ENCODE results near the gene SLC9A3.
A peak's percentile ranks its signal among the peaks of the same experiment; 100 is the strongest.

SLC9A3 gene

DNA sequence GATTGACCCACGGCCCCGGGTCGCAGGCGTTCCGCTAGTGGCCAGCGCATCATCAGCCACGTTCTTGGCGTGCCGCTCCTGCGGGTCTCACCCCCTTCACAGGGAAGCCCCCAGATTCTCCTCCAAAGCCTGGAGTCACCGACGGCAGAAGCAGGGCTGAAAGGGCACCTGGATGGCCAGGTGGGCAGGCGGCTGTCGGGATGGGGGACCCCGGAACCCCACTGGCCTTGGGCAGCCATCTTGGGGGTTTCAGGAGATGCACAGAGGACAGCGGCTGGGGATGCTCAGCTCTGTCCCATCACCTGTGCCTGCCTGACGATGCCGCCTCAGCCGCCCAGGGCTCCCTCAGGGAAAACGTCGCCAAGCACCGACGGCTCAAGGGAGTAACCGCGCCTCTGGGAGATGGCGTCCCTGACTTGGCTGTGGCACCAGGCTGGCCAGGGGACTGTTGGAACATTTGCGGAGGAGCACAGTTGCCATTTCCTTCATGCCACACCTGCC is 14.1 kb upstream of the SLC9A3 start:
- no peak for DNase-seq

DNA sequence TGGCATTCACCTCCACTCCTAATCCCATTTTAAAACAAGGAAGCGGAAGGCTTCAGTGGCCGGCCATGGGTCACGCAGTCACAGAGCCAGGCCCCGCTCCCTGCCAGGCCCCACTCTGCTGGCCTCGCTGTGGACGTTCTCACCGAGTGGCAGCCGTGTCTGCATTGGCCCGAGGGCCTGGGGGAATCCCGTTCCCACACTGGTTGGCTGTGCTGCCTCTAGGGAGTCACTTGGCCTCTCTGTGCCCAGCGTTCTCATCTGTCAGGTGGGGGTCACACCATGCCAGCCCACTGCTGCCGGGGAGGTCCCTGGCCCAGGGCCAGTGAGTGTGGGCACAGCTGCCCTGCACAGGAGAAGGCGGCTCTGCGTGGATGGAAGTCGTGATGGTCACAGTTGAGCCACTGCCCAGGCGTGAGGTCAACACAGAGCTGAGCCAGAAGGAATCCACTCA is 13.4 kb upstream of the SLC9A3 start:
- no peak for DNase-seq

DNA sequence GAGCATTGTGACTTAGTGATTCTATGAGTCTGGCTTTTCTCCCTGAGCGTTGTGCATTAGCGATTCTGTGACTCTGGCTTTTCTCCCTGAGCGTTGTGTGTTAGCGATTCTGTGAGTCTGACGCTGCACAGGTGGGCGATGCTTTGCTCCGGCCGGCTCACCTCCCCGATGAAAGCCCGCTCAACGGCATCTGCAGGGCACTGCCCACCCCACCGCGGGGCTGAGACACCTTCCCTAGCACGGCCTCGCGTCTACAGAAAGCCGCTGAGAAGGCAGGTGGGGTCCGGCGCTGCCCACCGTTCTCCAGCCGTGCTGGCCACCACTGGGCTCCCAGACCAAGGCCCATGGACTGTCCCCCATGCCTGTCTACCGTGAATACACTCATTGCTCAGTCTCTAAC is 12.8 kb upstream of the SLC9A3 start:
- no peak for DNase-seq

DNA sequence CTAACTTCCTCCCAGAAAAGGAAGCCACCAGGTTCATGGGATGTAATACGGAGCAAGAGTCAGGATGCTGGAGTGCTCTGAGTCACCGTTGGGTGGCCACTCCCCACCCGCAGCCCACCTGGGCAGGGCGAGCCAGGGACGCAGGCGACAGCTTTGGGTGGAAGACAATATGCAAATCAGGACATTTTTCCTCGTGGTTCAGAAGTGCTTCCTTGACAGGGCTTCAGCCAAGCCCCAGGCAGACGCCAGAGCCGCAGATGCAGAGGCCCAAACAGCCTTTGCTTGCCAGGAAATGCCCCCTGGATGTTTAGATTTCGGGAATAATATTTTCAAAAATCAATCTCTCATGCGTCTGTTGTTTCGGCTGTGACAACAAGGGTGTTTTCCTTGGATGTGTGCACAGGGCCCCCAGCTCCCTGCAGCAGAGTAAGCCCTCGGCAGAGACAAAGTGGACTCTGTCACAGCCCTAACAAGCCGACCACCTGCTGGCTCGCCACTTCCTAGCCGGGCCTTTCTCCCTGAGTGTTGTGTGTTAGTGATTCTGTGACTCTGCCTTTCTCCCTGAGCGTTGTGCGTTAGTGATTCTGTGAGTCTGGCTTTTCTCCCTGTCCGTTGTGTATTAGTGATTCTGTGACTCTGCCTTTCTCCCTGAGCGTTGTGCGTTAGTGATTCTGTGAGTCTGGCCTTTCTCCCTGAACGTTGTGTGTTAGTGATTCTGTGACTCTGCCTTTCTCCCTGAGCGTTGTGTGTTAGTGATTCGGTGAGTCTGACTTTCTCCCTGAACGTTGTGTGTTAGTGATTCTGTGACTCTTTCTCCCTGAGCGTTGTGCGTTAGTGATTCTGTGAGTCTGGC is 11.8 kb upstream of the SLC9A3 start:
- no peak for DNase-seq

DNA sequence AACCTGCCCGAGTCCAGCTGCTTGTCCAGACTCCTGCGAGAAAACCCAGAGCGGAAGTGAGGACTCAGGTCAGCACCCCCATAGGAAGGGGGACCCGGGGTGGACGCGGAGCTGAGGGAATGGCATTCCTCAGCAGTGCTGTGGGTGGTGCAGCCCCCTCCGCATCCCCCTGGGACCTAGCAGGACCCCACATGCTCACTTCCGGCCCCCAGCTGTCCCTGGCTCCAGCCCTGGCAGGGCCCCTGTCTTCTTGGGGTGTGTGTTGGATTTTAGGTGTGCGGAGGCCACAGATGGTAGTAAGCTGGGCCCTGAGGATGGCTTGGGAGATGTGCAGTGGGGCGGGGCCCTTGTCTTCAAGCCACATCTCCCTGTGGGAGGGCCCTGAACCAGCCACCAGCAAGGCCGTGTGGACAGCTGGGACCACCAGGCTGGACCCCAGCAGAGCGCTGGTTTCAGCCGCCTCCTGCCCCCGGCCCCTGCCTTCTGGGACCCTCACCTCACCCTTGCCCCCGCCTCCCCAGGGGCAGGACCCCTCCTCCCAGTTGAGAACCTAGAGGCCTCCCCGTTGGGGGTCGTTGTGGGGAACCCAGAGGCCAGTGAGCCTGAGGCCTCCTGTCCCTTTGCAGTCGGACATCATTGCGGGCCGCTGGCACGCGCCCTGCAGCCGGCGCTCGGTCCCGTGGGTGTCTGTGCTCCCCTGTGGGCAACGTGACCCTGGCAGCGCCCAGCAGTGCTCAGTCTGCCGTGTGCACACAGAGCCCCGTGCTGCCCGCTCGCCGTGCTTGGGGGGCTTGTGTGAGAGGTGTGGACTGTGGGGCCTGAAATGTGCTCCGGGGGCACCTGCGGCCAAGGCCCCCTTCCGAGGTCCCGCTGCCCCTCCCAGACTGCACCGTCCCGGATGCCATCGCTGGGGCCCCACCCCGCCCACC is 10.8 kb upstream of the SLC9A3 start:
- no peak for DNase-seq

DNA sequence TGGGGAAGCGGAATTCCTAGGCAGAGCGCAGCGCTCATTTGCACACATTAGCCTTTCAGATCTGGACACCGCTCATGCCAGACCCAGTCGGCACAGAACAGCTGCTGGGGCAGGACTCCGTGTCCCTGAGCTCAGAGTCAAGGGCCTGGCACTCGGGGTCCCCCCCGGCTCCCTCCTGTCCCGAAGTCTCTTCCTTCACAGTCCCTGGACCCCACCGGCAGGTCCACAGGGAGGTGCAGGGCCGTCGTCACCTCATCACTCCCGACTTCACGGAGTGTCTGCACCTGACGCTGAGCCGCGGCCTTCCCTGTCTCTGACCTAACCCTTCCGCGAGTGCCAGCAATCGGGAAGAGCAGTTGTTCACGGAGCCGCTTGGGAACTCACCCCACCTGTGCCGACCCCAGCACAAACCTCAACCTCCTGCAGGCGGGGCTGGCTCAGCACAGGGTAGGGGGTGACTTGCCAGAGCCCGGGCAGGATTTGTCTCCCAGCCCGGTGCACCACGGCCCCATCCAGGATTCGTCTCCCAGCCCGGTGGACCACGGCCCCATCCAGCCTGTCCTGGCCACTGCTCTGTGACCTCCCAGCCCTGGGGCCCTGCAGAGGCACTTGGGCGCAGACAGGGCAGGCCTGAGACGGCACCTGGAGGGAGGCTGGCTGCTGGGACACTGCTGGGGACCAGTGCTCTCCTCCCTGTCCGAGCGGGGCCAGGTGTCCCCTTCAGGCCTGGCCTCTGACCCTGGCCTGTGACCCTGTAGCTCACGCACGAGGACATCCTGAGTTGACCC is 9.9 kb upstream of the SLC9A3 start:
- no peak for DNase-seq

DNA sequence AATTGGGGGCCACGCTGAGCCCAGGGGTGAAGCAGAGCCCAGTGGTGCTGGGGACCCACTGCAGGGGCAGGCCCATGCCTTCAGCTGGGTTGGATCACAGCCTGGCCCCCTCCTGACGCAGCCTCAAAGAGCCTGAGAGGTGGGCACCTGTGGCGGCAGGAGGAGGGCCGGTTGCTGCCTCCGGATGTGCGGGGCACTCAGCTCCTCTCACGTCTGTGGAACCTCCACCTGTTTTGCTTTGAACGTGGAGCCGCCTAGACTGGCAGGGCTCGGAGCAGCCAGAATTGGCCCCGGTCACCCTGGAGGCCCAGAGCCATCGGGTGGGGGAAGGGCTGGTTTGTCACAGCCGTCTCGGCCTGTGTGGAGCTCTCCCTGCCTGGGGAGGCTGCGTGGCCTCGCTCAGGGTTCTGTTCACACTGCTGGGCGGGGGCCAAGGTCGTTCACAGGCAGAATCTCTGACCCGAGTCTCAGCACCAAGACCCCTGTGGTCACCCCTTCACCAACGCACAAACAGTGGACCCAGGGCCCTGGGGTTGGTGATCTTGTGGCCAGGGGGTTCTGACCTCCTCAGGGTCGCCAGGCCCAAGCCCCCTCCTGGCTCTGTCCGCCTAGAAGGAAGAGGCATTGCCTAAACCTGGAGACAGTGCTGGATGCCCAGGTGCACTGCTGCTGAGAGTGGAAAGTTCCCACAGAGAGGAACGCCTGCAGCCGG is 9.2 kb upstream of the SLC9A3 start:
- no peak for DNase-seq

DNA sequence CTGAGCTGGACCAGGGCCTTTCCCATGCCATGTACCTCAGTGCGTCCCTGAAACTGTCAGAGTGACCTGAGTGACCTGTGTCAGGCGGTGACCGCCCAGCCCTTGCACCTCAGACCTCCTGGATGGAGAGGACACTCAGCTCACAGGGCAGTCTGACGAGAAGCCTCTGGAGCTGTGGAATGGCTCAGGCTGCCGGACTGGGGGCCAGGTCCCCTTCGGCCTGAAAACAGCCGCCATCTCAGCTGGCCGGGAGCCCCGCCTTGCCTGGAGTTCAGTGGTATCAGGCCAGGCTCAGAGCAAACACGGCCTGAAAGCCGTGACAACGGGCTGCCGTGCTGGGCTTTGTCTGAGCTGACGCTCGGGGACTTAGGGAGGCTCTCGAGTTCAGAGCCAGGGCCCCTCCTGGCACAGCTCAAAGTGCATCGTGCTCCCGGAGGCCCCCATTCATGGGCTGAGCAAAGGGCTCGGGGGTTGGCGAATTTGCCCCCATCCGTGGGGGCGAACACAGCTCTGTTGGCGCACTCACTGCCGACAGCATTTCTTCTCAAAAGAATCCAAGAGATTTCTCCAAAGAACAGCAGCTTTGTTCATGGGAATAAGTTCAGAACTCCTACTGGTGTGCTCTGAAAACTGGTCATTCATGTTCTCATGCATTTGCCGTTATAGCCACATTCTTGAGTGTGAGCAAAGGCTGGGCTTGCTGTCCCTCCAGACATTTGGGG is 8.4 kb upstream of the SLC9A3 start:
- DNase-seq = no peak

DNA sequence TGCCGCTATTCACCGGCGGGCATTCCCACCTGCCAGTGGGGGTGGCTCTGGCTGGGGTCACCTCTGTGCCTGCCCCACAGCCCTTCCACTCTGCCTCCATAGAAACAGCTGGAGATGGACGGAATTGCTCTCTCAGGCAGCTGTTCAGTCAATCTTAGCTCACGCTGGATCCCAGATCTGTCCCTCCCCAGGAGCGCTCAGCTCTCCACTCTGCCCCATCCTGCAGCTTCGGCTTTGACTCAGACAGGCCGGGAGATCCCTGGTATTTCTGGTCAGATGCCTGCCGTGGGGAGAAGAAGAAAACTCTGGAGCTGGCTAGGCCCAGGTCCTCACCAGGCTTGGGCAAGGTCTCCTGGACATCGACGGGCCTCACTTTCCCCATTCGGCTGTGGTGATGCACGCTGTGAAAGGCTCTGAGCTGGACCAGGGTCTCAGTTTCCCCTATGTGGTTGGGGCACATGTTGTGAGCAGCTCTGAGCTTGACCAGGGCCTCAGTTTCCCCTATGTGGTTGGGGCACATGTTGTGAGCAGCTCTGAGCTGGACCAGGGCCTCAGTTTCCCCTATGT is 7.6 kb upstream of the SLC9A3 start:
- no peak for DNase-seq

DNA sequence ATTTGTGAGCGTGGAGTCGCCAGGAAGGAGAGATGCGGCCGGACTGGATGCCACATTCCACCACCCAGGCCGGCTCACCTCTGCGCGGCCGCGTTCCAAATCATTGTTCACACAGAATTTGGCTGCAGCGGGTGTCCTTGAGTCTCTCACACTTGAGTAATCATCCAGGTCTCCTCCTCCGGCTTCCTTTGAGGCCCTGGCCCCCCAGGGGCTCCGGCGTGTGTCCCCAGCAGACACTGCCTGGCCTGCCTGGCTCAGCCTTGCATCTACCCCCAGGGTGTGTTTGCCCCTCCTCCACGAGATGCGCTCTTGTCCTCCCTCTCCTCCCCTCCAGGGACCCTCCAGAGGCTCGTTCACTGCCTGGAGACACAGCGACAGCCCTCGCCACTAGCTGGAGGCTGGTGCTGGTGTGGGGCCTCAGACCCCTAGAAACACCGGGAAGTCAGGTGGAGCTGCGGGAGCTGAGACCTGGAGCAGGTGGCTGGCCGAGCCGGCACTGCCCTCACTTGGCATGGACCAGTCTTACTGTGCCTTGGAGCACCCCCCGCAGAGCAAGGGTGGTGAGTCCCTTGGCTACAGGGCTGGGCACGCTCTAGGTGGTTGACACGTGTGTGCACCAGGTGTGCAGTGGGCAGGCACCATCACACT is 7.0 kb upstream of the SLC9A3 start:
- no peak for DNase-seq

DNA sequence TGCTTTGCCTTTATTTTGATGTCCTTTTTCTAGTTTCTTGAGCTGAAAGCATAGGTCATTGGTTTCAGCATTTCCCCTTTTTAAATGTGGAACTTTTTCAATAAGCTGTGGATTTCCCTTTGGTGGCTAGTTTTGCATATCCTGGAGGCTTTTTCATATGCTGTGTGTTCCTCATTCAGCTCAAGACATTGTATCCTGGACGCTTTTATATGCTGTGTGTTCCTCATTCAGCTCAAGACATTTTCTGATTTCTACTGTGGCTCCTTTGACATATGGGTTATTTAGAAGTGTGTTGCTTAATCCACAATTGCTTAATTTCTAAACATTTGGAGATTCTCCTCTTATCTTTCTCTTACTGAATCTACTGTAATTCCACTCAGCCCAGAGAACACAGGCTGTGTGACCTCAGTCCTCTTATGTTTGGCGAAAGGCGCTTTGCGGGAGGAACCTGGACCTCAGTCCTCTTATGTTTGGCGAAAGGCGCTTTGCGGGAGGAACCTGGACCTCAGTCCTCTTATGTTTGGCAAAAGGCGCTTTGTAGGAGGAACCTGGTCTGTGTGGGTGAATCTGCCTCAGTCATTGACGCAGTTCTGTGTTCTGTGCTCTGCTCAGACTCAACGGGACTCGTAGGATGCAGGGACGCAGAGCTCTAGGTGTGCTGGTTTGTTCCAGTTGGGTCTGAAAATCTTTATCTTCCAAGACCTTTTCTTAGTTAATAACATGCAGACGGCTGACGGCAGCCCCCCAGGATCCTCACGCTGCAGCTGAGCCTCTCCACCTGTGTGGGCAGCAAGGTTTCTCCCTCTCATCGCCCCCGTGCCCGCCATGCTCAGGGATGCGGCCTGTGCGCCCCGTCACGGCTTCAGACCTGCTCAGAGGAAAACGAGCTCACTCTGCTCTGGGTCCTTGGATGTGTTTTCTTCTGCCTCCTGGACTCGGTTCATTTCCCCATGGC is 6.0 kb upstream of the SLC9A3 start:
- no peak for DNase-seq

DNA sequence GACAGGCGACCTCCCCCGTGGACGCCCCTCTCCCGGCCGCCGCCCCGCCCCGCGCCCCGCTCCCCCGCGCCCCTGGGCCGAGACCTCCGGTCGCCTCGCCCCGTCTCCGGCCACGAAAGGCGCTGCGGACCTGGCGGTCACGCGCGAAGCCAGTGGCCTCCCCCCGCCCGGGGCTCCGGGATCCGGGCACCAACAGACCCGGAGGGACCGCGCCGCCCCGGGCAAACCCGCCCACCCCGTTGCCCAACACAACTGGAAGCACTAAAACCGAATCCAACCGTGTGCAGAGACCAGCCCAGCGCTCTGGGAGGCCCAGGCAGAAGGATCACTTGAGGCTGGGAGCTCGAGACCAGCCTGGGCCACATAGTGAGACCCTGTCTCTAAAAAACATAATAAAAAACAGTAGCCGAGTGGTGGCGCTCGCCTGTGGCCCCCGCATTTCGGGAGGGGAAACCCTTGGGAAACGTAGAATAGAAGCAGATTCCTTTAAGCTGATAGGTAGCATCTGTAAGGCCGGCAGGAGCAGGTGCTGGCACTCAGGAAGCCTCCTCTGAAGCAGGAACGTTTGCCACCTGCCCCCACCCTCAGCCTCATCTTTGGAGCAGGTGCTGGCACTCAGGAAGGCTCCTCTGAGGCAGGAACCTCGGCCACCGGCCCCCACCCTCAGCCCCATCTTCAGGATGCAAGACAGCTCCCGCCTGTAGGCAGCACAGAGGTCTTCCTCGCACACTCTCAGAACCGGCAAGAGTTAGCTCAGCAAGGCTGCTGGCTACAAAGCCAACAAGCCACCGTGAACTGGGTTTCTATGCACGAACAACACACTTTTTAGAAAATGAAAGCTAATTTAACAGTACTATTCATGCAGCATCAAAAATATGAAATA is 4.6 kb upstream of the SLC9A3 start:
- peak; percentile 46 for DNase-seq

DNA sequence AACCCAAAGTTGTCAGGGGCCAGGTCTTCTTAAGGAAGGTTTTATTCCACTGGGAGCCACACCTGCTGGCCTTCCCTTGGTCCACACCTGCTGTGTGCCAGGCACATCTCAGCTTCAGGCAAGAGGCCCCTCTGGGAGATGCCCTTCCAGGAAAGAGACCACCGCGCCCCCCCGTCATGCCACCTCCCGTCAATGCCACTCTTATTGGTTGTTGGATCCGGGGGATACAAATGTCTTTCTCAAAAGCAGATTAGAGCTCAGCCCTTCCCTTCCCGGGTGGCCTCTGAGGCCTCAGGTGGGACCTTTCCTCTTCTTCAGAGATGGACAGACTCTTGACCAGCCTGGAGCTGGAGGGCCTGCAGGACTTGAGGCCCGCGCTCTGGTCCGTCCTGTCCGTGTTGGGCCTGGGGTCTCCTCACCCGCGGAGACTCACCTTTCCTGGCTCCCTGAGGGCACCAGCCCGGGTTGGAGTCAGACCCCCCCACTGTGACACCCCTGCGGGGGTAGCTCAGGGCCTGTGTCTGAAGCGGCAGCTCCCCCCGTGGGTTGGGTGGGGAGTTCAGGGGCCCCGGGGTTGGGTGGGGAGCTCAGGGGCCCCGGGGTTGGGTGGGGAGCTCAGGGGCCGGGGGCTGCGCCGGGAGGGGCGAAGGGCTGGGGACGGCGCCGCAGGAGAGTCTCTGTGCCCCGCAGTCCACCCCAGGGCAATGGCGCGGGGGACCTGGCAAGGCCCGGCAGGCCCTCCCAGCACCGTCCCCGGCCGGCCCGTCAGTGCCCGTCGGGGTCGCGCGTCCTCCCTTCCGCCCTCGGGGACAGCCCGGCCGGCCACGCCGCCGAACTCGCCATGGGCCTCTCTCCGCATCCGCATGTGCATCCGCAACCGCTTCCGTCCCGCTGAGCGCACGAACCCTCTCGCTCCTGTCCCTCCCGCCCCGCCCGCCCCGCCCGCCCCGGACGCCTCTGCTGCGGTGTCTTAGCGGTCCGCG is 3.7 kb upstream of the SLC9A3 start:
- DNase-seq = no peak

DNA sequence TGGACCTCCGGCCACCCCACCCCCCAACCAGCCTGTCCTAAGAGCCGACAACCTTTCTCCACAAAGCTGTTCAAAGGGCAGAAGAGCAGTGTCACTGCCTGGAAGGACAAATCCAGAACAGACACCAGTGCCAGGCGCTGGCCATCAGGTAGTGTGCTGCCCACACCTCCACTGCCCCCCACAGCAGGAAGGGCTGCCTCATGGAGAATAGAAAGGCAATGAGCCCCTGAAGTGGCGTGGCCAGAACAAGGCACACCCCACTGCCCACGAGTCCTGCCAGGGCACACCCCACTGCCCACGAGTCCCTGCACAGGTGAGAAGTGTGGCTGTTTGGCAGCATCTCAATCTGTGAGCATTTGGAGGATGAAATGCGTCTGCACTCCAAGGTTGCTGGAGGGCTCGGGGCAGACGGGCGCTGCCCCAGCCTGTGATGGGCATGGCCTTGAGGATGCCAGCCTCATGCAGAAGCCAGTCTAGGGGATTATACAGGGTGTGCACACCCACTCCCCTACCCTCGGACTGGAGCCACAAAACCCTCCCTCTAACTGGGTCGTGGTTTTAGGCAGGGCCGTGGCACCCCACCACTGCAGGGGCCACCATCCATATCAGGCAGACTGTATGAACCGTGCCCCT is 2.3 kb upstream of the SLC9A3 start:
- DNase-seq = no peak

DNA sequence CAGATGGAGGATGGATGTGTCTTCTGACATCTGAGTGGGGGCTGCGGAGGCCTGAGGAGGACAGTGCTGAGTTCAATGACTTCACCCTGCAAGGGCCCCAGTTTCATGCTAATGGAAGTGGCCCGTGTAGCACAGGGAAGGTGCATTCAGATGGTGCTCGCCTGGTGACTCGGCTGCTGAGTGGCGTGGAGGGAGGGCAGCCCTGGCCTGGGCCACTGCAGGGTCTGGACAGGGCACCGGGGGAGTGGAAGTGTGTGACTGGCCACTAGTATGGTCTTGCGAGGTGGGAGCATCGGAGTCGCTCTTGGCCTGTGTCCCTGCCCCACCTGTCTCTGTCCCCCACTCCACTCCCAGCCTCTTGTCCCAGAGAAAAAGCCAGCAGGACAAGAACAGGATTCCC is 1.7 kb upstream of the SLC9A3 start:
- DNase-seq = no peak

DNA sequence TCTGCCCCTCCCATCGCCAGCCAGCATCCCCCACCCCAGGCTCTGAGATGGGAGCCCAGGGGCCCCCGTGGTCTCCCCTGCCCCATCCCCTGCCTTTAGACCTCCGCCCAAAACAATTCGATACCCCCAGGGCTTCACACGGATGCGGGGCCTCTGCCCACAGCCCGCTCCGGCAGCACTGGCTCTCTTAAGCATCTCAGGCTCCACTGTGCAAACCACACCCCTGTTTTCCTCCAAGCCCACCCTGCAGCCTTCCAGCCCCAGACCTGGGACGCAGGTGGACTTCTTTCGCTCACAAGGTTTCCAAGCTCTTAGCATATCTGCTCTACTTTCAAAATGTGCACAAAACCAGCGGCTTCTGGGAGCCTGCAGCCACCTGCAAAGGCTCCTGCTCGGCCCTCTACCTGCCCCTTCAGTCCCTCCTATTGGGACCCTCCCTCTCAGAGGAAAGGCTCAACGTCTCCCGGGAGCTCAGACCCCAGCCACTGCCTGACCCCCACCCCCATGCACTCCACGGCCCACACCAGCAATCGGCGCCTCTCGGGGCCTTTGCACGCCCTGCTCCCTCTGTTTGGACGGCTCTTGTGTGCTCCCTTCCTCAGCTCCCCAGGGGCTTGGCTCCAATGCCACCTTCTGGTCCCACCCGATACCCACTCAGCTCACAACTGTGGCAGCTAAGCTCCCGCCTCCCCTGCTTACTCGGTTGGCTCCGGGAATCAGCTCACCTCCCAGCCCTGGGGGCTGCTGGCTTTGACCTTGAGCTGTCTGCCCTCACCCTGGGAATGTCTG is 918 bp upstream of the SLC9A3 start:
- DNase-seq = no peak

Measured in NCI-H510A (cell line).